NCI-H128 (cell line): ENCODE results near the gene IFI27.
A peak's percentile ranks its signal among the peaks of the same experiment; 100 is the strongest.

Experiments
- DNase-seq: peaks from one replicate; lab custom pipeline; 2025; ENCODE audit not compliant: unreplicated experiment; lab: John Stamatoyannopoulos, UW

Gene IFI27

GRCh38 chr14:94124582-94125377, 14.2 kb downstream of the IFI27 start:
- no peak for DNase-seq

GRCh38 chr14:94125659-94126418, 15.3 kb downstream of the IFI27 start:
- DNase-seq, result no peak

GRCh38 chr14:94126419-94126677, 15.8 kb downstream of the IFI27 start:
- no peak for DNase-seq

GRCh38 chr14:94126800-94127199, 16.3 kb downstream of the IFI27 start:
- DNase-seq, result no peak

- DNase-seq, result no peak
Observed at GRCh38 chr14:94127330-94127729, 16.8 kb downstream of the IFI27 start.

GRCh38 chr14:94128216-94128839, 17.8 kb downstream of the IFI27 start:
- DNase-seq, result no peak

GRCh38 chr14:94129111-94129757, 18.7 kb downstream of the IFI27 start, which contains the start of gene IFI27L2:
IFI27L2 (minus strand) TSS chr14:94129604; CDS start chr14:94129564, 40 bp downstream.
- DNase-seq, result peak; percentile 66

- DNase-seq, result peak; percentile 58
Observed at GRCh38 chr14:94129758-94130414, 19.4 kb downstream of the IFI27 start.

- peak; percentile 70 for DNase-seq
Observed at GRCh38 chr14:94132285-94132887, 21.9 kb downstream of the IFI27 start.

GRCh38 chr14:94135476-94135875, 24.9 kb downstream of the IFI27 start:
- DNase-seq, result no peak

GRCh38 chr14:94136575-94137331, 26.2 kb downstream of the IFI27 start:
- peak; percentile 84 for DNase-seq

- DNase-seq, result peak; percentile 45
Observed at GRCh38 chr14:94138251-94138650, 27.7 kb downstream of the IFI27 start.

- no peak for DNase-seq
Observed at GRCh38 chr14:94139006-94139405, 28.5 kb downstream of the IFI27 start.

- no peak for DNase-seq
Observed at GRCh38 chr14:94139421-94139820, 28.9 kb downstream of the IFI27 start.

GRCh38 chr14:94142247-94142646, 31.7 kb downstream of the IFI27 start:
- DNase-seq, result no peak

- no peak for DNase-seq
Observed at GRCh38 chr14:94142836-94143235, 32.3 kb downstream of the IFI27 start.

- DNase-seq, result no peak
Observed at GRCh38 chr14:94143239-94143638, 32.7 kb downstream of the IFI27 start.

- DNase-seq, result no peak
Observed at GRCh38 chr14:94143711-94144110, 33.2 kb downstream of the IFI27 start.

- no peak for DNase-seq
Observed at GRCh38 chr14:94144765-94145164, 34.2 kb downstream of the IFI27 start.
